Activated CD4-positive, CD25-positive, alpha-beta regulatory T cell (primary cell): ENCODE data around the gene SHH.
A peak's percentile ranks its signal among the peaks of the same experiment; 100 is the strongest.

Experiments
- DNase-seq, 4 experiments: peaks; one replicate each; lab custom pipeline; 2025; lab: John Stamatoyannopoulos, UW

SHH gene

GRCh38 chr7:155764438-155764793, 47.8 kb downstream of the SHH start:
- no peak for DNase-seq

GRCh38 chr7:155763691-155764437, 48.4 kb downstream of the SHH start:
- DNase-seq: peak in 1 of 4 experiments; percentile 17

GRCh38 chr7:155763122-155763521, 49.1 kb downstream of the SHH start:
- no peak for DNase-seq

DNA sequence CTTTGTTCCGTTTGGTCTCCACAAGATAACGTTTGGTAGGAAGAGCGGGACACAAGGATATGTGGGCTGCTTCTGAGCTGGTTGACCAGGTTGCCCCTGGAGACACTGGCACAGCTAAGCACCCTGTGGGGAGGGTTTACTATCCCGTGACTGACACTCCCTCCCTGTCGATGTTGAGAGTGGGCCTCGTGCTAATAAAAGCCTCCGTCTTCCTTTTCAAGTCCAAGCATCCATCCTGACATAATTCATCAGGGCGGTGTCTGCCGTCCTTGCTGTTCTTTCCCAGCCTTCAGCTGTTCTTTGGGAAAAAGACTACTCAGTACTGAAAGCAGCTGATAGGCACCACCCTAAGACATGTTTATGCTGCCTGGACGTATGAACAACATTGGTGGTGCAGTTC, 49.6 kb downstream of the SHH start:
- no peak for DNase-seq

DNA sequence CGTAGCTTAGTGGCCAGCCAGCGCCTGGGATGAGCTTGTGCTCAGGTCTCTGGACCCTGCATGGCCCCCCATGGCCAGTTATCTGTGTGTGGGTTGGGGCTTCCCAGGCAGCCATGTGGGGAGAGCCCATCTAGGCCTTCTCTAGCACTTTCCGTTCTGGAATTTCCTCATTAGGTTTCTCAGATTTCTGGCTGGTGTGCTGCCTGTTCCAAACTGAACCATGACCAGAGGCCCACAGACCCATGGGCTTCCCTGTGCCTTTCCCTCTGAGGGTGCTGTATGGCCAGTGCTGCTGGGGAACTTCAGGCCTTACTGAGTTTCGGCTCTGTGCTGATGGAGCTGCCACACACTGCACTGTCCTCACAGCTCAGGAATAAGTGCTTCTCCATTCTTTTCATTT, 50.2 kb downstream of the SHH start:
- DNase-seq: no peak

DNA sequence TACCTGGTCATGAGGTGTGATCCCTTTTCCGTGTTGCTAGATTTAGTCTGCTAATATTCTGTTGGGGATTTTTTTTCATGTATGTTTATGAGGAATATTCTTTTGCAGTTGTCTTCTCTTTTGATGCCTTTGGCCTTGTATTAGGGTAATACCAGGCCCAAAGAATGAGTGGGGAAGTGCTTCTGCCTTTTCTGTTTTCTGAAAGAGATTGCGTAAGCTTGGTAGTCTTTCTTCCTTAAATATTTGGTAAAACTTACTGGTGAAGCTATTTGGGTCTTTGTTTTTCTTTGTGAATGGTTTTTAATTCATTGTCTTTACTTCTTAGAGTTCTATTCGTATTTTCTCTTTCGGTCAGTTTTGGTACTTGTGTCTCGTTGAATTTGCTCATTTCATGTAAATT, 51.1 kb downstream of the SHH start:
- no peak for DNase-seq

DNA sequence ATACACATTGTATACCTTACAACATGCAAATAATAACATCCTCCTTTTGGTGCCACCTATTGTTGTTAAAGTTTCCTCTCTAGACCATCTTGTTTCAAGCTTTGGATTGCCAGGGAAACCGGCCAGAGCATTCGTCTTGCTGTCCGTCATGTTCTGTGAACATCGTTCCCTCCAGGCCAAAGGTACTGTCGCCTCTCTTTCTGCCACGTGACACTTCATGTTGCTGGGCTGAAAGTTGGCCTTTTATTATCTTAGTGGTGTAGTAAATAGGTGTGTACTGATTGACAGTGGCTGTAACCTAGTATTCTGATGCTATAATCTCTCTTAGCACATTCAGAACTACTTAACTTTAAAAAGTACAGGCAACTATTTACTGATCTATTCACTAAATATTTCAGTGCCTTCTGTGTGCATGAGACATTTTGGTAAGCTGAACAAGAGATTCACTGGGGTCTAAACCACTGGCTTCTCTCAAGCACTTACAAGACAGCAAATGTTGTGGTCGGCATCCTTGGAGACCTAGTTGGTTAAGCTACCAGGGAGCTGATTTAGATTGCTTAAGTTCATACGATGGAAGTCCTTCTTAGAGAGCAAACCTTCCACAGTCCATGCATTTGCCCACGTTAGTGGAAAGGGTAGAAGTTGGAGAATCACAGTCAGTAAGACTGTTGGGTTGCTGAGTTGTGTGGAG, 52.4 kb downstream of the SHH start:
- no peak for DNase-seq

DNA sequence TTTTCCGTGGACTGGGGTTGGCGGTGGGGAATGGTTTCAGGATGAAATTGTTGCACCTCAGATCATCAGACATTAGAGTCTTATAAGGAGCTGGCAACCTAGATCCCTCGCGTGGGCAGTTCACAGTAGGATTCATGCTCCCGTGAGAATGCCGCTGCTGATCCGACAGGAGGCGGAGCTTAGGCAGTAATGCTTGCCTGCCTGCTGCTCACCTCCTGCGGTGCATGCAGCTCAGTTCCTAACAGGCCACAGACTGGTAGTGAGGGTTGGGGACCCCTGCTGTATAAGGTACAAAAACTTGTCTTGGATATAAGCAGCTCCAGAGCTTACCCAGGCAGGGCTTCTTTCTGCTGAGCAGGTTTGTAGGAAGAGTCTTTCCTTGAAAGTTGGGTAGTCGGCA, 53.9 kb downstream of the SHH start:
- DNase-seq: no peak

GRCh38 chr7:155756322-155756721, 55.9 kb downstream of the SHH start:
- DNase-seq: no peak

- no peak for DNase-seq
These were observed 57.2 kb downstream of the SHH start for GRCh38 chr7:155755026-155755425.

GRCh38 chr7:155754165-155754564, 58.1 kb downstream of the SHH start:
- DNase-seq: no peak

DNA sequence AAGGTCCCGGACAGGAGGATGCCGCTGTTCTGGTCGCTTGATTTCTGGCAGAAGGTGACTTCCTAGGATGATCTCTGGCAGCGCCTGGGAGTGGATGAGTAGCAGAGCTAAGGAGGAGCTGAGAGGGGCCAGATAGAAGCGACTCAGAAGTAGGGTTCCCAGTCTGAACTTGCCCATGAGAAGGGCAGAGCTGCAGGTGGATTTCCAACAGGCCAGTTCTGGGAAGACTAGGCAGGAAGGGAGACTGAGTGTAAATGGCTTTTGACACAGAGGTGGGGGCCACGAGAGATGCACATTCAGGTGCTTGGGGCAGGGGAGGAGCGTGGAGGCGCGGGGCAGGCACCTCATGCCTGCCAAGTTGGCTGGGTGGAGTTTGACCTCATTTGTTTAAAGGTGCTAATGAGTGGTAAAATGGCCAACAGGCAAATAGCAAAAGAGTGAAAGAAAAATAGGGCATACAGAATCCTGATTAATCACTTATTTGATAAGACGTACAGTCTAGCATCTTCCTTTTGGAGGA, 58.8 kb downstream of the SHH start:
- no peak for DNase-seq

- no peak for DNase-seq
These were observed 59.4 kb downstream of the SHH start for GRCh38 chr7:155752756-155753445.

DNA sequence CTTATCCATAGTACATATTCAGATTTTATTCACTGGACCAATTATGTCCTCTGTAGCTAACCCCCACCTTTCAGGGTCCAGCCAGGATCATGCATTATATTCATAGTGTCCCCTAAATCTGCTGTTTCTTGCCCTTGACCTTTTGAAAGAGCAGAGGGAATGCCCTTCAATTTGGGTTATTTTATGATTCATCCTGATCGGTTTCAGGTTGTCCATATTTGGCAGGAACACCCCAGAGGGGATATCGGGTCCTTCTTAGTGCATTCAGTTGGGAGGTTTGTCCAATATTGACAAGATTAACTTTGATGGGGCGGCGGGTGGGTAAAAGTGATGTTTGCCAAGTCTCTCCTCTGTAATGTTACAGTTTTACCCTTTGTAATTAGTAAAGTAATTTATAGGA, 60.9 kb downstream of the SHH start:
- no peak for DNase-seq

DNA sequence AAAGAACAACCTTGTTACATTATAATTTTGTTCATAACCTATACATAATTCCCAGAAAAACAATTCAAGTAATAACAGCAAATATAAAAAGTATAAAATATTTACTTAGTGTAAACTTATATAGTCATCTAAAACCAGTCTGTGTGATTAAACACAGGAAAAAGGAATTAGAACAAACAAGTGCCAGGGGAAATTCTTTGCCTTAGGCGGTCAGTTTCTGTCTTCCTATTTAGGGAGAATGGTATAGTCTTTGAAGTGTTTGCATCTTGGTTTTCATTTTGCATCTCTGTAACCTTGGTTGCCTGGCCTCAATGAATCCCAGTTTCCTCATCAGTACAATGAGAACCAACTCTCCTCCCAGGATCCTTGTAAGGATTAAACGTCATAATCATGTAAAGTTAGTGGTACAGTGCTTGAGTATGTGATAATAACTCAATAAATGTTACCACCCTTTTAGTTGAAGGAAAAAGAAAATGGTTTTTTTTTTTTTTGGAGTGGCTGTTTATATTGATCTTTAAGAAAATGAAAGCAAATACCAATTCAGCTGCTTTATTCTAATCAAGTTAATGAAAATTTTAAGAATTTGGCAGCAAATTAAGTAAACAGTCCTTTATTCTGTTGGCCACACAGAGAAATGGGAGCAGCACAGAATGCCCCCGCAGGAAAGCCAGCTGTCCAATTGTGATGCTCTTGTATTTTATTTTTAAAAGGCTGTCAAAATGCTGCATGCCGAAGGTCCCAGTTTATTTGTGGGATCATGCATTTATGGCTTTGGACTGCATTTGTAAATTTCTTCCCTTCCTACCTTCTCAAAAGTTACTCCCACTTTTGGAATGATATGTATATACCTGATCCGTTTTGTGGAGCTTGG, 61.8 kb downstream of the SHH start:
- DNase-seq: no peak
